PC-3 (cell line): Measurements from ENCODE around the gene C10orf62.

ENCODE experiments used
- EZH2 ChIP-seq: fragments of 300-600 bp; sonication (generic); IDR thresholded peaks from one replicate; pipeline ENCODE4 v1.6.1; 2017; ENCODE audit warnings: antibody characterized with exemption, mild to moderate bottlenecking, low read length; ENCODE audit not compliant: unreplicated experiment
- EZH2phosphoT487 ChIP-seq: fragments of 300-600 bp; sonication (generic); IDR thresholded peaks from 2 replicates; pipeline ENCODE4 v1.6.1; 2018; ENCODE audit warnings: mild to moderate bottlenecking, antibody characterized with exemption, low read length, borderline replicate concordance
- TF ChIP-seq, protein P1 (sequence below): fragments of 300-600 bp; sonication (generic); conservative IDR thresholded peaks from 2 replicates; pipeline ENCODE4 v1.5.1; 2017; ENCODE audit warnings: antibody characterized with exemption, low read depth, mild to moderate bottlenecking, low read length

GRCh38 chr10:97612386-97612785 is 22.9 kb downstream of the C10orf62 start:
- TF ChIP-seq, protein P1, sequence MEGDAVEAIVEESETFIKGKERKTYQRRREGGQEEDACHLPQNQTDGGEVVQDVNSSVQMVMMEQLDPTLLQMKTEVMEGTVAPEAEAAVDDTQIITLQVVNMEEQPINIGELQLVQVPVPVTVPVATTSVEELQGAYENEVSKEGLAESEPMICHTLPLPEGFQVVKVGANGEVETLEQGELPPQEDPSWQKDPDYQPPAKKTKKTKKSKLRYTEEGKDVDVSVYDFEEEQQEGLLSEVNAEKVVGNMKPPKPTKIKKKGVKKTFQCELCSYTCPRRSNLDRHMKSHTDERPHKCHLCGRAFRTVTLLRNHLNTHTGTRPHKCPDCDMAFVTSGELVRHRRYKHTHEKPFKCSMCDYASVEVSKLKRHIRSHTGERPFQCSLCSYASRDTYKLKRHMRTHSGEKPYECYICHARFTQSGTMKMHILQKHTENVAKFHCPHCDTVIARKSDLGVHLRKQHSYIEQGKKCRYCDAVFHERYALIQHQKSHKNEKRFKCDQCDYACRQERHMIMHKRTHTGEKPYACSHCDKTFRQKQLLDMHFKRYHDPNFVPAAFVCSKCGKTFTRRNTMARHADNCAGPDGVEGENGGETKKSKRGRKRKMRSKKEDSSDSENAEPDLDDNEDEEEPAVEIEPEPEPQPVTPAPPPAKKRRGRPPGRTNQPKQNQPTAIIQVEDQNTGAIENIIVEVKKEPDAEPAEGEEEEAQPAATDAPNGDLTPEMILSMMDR: peak; percentile 75
- TF ChIP-seq EZH2: no peak
- TF ChIP-seq EZH2phosphoT487: no peak
